SH-SY5Y (cell line): ENCODE results near the gene ATP8A2.

ENCODE experiments used
- GATA2 ChIP-seq: IDR thresholded peaks from 2 replicates; pipeline ENCODE4 v1.6.1; 2011; ENCODE audit warnings: mild to moderate bottlenecking, low read depth, low read length
- GATA3 ChIP-seq: IDR thresholded peaks from 2 replicates; pipeline ENCODE4 v1.6.1; 2011; ENCODE audit warnings: low read depth, mild to moderate bottlenecking, low read length, moderate library complexity

- no peak for TF ChIP-seq GATA2
- no peak for TF ChIP-seq GATA3
These were observed 493.2 kb downstream of the ATP8A2 start for GRCh38 chr13:25864936-25865335.
